PC-9 (cell line): ENCODE measurements around the gene ULK3. TPM values are rescaled to one million over a fixed set of nuclear protein-coding genes. Genes with fewer than 3 reads are reported as not detected.
A peak's percentile ranks its signal among the peaks of the same experiment; 100 is the strongest.

Experiments used
- BruUV-seq: library from RNA; stranded (reverse); fragments of 400-500 nt; replicated peaks from 2 replicates; lab custom pipeline; 2021; lab: Mats Ljungman, UMichigan
- CTCF ChIA-PET: fragments of 300-600 bp; sonication (Branson Sonifier 250); formaldehyde crosslinking; loops from one replicate; lab custom pipeline; 2022; ENCODE audit warnings: antibody characterized with exemption; lab: Charles Lee
- POLR2A ChIA-PET: fragments of 300-600 bp; sonication (Branson Sonifier 250); formaldehyde crosslinking; loops from one replicate; lab custom pipeline; 2022; ENCODE audit warnings: antibody characterized with exemption; ENCODE audit not compliant: unreplicated experiment; lab: Charles Lee
- DNase-seq, 2 experiments: peaks; one replicate each; pipeline versions ENCODE4 v3.0.0 to v3.0.0-alpha.2; 2015 to 2022; ENCODE audit warnings: mixed read lengths in 1 of 2
- H2AFZ ChIP-seq: fragments of 200-600 bp; sonication (generic); 2 replicates; pipeline ENCODE4 v1.8.1; 2017; ENCODE audit warnings: antibody characterized with exemption
- H3F3A ChIP-seq: fragments of 200-600 bp; sonication (generic); 2 replicates; pipeline ENCODE4 v1.8.1; 2017; ENCODE audit warnings: antibody characterized with exemption, mild to moderate bottlenecking, low read depth; ENCODE audit not compliant: insufficient read depth
- H3K27ac ChIP-seq: fragments of 200-600 bp; sonication (generic); 2 replicates; pipeline ENCODE4 v1.6.1; 2016; ENCODE audit warnings: mixed run types
- H3K27me3 ChIP-seq: fragments of 200-600 bp; sonication (generic); 2 replicates; pipeline ENCODE4 v1.6.1; 2016; ENCODE audit warnings: low read depth, mixed run types; ENCODE audit not compliant: insufficient read depth
- H3K36me3 ChIP-seq: fragments of 200-600 bp; sonication (generic); 2 replicates; pipeline ENCODE4 v1.6.1; 2016; ENCODE audit warnings: low read depth, mixed run types
- H3K4me1 ChIP-seq: fragments of 200-600 bp; sonication (generic); replicated peaks from 2 replicates; pipeline ENCODE4 v1.6.1; 2016; ENCODE audit warnings: mixed run types; ENCODE audit not compliant: insufficient read depth
- H3K4me2 ChIP-seq: fragments of 200-600 bp; sonication (generic); 2 replicates; pipeline ENCODE4 v1.6.1; 2017; ENCODE audit warnings: mixed run types
- H3K4me3 ChIP-seq: fragments of 200-600 bp; sonication (generic); 2 replicates; pipeline ENCODE4 v1.6.1; 2016; ENCODE audit warnings: mixed run types
- H3K79me2 ChIP-seq: fragments of 200-600 bp; sonication (generic); 2 replicates; pipeline ENCODE4 v1.6.1; 2017; ENCODE audit warnings: low read depth, mixed run types
- H3K9me2 ChIP-seq: fragments of 200-600 bp; sonication (generic); 2 replicates; pipeline ENCODE4 v1.8.1; 2017; ENCODE audit warnings: mild to moderate bottlenecking; ENCODE audit not compliant: insufficient read depth
- H3K9me3 ChIP-seq: fragments of 200-600 bp; sonication (generic); 2 replicates; pipeline ENCODE4 v1.8.1; 2016; ENCODE audit warnings: low read depth; ENCODE audit not compliant: insufficient read depth
- H4K20me1 ChIP-seq: fragments of 200-600 bp; sonication (generic); 2 replicates; pipeline ENCODE4 v1.8.1; 2017; ENCODE audit not compliant: insufficient read depth
- EZH2 ChIP-seq: fragments of 200-600 bp; sonication (generic); IDR thresholded peaks from 2 replicates; pipeline ENCODE4 v1.8.0; 2017; ENCODE audit warnings: antibody characterized with exemption, low read depth
- intact Hi-C: fragments of 100-400 bp; cut with micrococcal nuclease; formaldehyde crosslinking; loops from one replicate; pipeline ENCODE4 v1.10.0; 2022; ENCODE audit not compliant: unreplicated experiment
- total RNA-seq: library from RNA; stranded (reverse); gene quantifications from 2 replicates; pipeline ENCODE4 v1.2.3, GENCODE V29; 2021
- TF ChIP-seq, protein P1 (sequence below): fragments of 200-600 bp; sonication (generic); conservative IDR thresholded peaks from 2 replicates; pipeline ENCODE4 v1.6.1; 2017; ENCODE audit warnings: mixed run types, antibody characterized with exemption, mild to moderate bottlenecking, moderate library complexity

ULK3 gene
- total RNA-seq, 1 experiment from 2014 or later = 30.2 TPM

DNA sequence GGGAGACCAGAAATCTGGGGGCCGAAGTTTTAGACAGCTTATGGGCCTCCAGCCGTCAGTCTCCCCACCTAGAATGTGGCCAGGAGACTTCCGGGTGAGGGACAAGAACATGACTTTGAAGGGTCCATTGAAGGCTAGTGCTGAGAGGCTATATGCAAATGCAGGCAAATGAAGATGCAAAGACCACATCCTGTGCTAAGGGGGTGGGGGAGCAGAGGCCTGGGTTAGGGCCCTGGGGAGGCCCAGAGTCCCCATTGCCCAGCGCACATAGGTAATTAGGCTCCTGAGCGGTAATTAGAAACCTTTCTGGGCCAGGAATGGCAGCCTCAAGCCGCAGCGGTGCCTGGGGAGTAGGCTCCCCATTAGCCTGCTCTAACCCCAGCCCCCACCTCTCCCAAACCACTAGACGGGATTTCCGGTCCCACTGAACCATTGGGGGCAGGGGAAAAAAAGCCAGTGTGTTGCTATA is 54.2 kb downstream of the ULK3 start:
- no peak overlapping the region for H3K27ac ChIP-seq
- peaks cover 6% of the 10 kb centered on the region for H3K36me3 ChIP-seq
- ChIA-PET CTCF (no interaction called here), POLR2A (interaction anchor here (0.6 kb wide), 1 partner anchor 167 kb away, joined by 6 read pairs; no protein-coding TSS in a partner anchor)
- H2AFZ ChIP-seq = no peak overlapping the region
- no peak overlapping the region for H3K4me3 ChIP-seq
- no peaks in the 10 kb centered on the region for H3F3A ChIP-seq
- no TSS peak for BruUV-seq
- peaks cover 54% of the 10 kb centered on the region for H4K20me1 ChIP-seq
- TF ChIP-seq, protein P1, sequence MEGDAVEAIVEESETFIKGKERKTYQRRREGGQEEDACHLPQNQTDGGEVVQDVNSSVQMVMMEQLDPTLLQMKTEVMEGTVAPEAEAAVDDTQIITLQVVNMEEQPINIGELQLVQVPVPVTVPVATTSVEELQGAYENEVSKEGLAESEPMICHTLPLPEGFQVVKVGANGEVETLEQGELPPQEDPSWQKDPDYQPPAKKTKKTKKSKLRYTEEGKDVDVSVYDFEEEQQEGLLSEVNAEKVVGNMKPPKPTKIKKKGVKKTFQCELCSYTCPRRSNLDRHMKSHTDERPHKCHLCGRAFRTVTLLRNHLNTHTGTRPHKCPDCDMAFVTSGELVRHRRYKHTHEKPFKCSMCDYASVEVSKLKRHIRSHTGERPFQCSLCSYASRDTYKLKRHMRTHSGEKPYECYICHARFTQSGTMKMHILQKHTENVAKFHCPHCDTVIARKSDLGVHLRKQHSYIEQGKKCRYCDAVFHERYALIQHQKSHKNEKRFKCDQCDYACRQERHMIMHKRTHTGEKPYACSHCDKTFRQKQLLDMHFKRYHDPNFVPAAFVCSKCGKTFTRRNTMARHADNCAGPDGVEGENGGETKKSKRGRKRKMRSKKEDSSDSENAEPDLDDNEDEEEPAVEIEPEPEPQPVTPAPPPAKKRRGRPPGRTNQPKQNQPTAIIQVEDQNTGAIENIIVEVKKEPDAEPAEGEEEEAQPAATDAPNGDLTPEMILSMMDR = no peak
- no peak for TF ChIP-seq EZH2
- 0 out of 2 replicates have a peak overlapping the region, but pooled peaks have one; percentile 5 for H3K4me2 ChIP-seq
- intact Hi-C loops = no loop called here
- peaks cover 63% of the 10 kb centered on the region for H3K79me2 ChIP-seq
- no peak for DNase-seq
- no peaks in the 10 kb centered on the region for H3K9me3 ChIP-seq
- H3K9me2 ChIP-seq = no peaks in the 10 kb centered on the region
- H3K27me3 ChIP-seq = no peaks in the 10 kb centered on the region
- peaks cover 18% of the 10 kb centered on the region for H3K4me1 ChIP-seq

DNA sequence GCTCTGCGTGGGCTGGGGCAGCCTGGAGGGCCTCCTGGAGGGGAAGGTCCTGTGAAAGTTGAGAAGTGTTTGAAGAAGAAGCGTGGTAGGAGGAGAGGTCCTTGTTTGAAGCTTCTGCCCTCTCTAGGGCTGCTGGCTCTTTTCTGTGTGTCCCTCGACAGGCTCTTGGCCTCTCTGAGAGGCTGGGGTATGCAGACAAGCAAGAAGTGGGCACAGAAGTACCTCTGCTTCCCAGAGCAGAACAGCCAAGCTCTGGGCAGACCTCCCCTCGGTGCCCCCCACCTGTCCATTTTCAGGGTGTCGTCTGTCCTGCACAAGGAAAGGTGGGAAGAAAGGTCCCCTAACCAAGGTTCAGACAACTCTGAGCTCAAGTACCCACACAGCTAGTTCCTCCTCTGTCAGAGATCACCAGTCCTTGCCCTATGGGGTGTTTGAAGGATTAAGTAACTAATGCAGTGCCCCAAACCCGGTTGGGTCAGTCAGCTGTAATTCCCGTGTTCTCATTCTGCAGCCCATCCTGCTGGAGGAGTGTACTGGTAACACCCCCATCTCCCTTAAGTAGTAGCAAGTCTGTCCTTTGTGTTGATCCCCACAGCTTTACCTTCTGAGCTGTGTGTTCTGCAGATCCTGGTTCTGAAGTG is 54.8 kb downstream of the ULK3 start:
- peaks cover 54% of the 10 kb centered on the region for H4K20me1 ChIP-seq
- DNase-seq = no peak
- no peak overlapping the region for H3K27ac ChIP-seq

GRCh38 chr15:74787251-74788041 is 55.5 kb downstream of the ULK3 start:
- TF ChIP-seq, protein P1 = no peak
- TF ChIP-seq EZH2 = no peak
- no peak overlapping the region for H3K4me2 ChIP-seq
- peaks cover 69% of the 10 kb centered on the region for H3K79me2 ChIP-seq
- H3K9me3 ChIP-seq = no peaks in the 10 kb centered on the region
- no peaks in the 10 kb centered on the region for H3F3A ChIP-seq
- H3K4me1 ChIP-seq = peaks cover 30% of the 10 kb centered on the region
- intact Hi-C loops = no loop called here
- CTCF ChIA-PET = interaction anchor here (0.6 to 0.9 kb wide), 2 partner anchors 10 to 42 kb away, joined by 3 to 4 read pairs; no protein-coding TSS in a partner anchor
- DNase-seq = peak in 1 of 2 experiments; percentile 37
- POLR2A ChIA-PET = interaction anchor here (0.6 kb wide), 1 partner anchor 10 kb away, joined by 4 read pairs; no protein-coding TSS in a partner anchor
- no peaks in the 10 kb centered on the region for H3K9me2 ChIP-seq
- H3K27me3 ChIP-seq = no peaks in the 10 kb centered on the region
- peaks cover 6% of the 10 kb centered on the region for H3K36me3 ChIP-seq
- H4K20me1 ChIP-seq = peaks cover 50% of the 10 kb centered on the region
- no TSS peak for BruUV-seq
- no peak overlapping the region for H2AFZ ChIP-seq
- no peak overlapping the region for H3K27ac ChIP-seq
- no peak overlapping the region for H3K4me3 ChIP-seq

More for the DNA sequence above, 54.8 kb downstream of the ULK3 start:
- no TSS peak for BruUV-seq
- Histone ChIP-seq H3K9me3 (no peaks in the 10 kb centered on the region), H3K79me2 (peaks cover 68% of the 10 kb centered on the region), H3K36me3 (peaks cover 6% of the 10 kb centered on the region), H3F3A (no peaks in the 10 kb centered on the region), H3K4me1 (peaks cover 24% of the 10 kb centered on the region), H3K27me3 (no peaks in the 10 kb centered on the region), H3K9me2 (no peaks in the 10 kb centered on the region), H3K4me3 (no peak overlapping the region), H3K4me2 (no peak overlapping the region), H2AFZ (no peak overlapping the region)
- POLR2A ChIA-PET = no interaction called here
- TF ChIP-seq, protein P1 = no peak
- TF ChIP-seq EZH2 = no peak
- CTCF ChIA-PET = interaction anchor here (0.9 kb wide), 1 partner anchor 11 kb away, joined by 3 read pairs; no protein-coding TSS in a partner anchor
- intact Hi-C loops = no loop called here
